Left ventricle myocardium superior (tissue), 1 donor: ENCODE measurements around the gene CDC40. TPM values are rescaled to one million over a fixed set of nuclear protein-coding genes. Genes with fewer than 3 reads are reported as not detected.

Experiments used
- ATAC-seq: fragments of 200-7000 bp; cut with Tn5 transposase; one replicate; pipeline ENCODE4 v1.9.1; 2020; ENCODE audit warnings: mild to moderate bottlenecking, moderate library complexity
- DNase-seq: peaks from one replicate; pipeline ENCODE4 v3.0.0-alpha.2; 2020
- intact Hi-C: fragments of 100-400 bp; cut with micrococcal nuclease; formaldehyde crosslinking; loops from one replicate; pipeline ENCODE4 v1.11.0; 2022
- long read RNA-seq: library from polyadenylated mRNA; unstranded; transcript quantifications from one replicate; pipeline ENCODE4 v2.0.0, GENCODE V29; 2021
- total RNA-seq: library from RNA; stranded (reverse); fragmentation: NEBNext Ultra II Directional; extraction: Animal tissue kit (Norgen Biotek cat#: 25700); gene quantifications from one replicate; pipeline ENCODE4 v1.2.1, GENCODE V29; 2021
- donor health status: DM: no; HTN: yes; CAD: no; lungs with severe emphysema.

CDC40 gene
- total RNA-seq: 13.6 TPM
- long read RNA-seq, transcript CDC40-201 (15 exons, 3,848 nt): major isoform, 10 of 15 reads
- long read RNA-seq, partial matches to known transcripts: 2 of 15 reads
- long read RNA-seq, other reads (novel, unspliced or antisense): 2 of 15 reads

GRCh38 chr6:110180228-110181008 is at the start of gene CDC40:
TSS of gene CDC40 (plus strand) at chr6:110180427. CDS start at chr6:110180445, 18 bp downstream.
- ATAC-seq (peak; percentile 60), DNase-seq (peak; percentile 66)
- intact Hi-C loops: loop anchor here (10.0 kb wide), 1 partner anchor 184 kb away; no protein-coding TSS in a partner anchor

DNA sequence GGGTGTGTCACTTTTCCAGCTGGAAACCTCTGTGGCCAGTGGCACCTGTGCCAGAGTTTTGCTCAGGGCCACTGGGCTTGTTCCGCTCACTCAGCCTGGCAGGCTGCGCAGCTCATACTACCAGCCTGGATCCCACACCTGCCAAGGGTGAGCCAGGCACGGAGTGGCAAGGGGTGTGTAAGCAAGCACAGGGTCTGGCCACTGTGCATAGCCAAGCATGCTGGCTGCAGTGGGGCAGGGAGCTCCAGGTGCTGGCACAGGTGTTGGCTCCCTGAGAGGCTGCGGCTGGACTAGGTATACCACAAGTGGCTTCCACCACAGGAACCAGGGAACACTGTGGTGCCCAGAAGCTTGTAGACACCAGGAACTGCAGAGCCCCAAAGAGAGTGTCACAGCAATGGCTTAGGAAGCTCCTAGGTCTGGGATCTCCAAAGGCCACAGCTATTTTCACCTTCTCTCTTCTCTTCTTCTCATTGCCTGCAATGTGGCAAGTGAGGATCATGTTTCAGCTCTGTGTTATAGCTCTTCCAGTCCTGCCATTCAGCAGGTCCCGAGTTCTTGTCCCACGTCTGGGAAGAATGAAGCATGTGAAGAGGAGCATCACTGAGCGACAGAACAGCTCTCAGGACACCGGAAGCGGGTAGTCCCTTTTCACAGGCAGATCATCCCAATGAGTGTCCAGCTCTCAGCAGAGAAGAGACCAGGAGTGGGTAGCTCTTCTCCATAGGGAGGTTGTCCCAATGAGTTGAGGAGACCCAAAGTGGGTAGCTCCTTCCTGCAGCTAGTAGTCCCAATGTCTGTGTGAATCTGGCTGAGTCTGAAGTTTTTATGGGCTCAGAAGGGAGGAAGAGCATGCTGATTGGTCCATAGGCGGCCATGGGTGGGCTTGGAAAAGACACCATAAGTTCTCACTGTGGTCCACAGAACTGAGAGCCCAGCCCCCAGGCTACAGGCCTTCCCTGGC is 42.0 kb upstream of the CDC40 start:
- intact Hi-C loops: no loop called here
- DNase-seq (no peak), ATAC-seq (no peak)

- ATAC-seq: no peak
- intact Hi-C loops: no loop called here
- DNase-seq: no peak
These were observed 41.2 kb upstream of the CDC40 start for GRCh38 chr6:110139052-110139451.

- intact Hi-C loops: no loop called here
- no peak for ATAC-seq
- DNase-seq: no peak
These were observed 39.6 kb upstream of the CDC40 start for GRCh38 chr6:110140650-110141049.

GRCh38 chr6:110147870-110148269 is 32.4 kb upstream of the CDC40 start:
- intact Hi-C loops: no loop called here
- DNase-seq (no peak), ATAC-seq (no peak)

DNA sequence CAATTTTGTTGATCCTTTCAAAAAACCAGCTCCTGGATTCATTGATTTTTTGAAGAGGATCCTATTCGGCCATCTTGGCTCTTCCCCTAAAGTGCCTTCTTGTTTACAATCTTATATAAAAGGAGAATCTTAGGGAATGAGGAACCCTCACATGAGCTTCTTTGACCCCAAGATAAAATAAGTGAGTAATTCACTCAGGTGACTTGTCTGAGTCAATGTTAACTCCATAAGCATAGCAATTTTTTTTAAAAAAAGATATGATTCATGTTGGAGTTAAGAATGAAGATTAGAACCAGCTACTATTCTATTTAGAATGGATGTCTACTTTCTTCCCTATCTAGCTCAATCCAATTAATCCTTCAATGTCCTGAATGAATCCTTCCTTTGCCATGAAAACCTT is 21.7 kb upstream of the CDC40 start:
- intact Hi-C loops: no loop called here
- ATAC-seq: no peak
- no peak for DNase-seq

GRCh38 chr6:110170081-110170480 is 10.1 kb upstream of the CDC40 start:
- intact Hi-C loops: no loop called here

DNA sequence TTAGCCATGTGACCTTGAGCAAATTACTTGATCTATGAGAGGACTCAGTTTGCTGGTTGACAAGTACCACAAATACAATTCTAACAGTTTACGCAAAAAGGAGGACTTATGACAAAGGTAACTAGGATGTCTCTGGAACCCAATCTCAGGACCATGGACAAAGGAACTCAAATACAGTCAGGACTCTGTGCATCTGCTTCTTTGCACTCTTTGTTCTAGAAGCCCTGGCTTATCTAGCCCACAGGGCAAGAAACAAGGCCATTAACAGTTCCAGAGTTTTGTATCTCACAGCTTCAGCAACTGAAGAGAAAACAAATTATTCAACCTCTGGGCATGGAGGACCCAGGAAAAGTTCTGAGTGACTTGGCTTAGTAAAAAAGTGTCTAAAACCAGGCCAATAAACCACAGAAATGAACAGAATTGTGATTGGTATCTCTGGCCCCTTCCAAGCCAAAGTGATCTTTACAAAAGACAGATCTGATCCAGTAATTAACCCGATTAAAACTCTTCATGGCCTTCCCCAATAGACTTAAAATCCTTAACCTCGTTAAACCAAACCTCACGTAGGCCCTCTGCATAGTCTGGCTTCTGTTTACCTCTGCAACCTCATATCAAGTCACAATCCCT is 6.6 kb upstream of the CDC40 start:
- no peak for DNase-seq
- ATAC-seq: no peak
- intact Hi-C loops: no loop called here

More at GRCh38 chr6:110170081-110170480, 10.1 kb upstream of the CDC40 start:
- DNase-seq (no peak), ATAC-seq (no peak)

- intact Hi-C loops: loop anchor here (5.0 kb wide), 1 partner anchor 213 kb away; no protein-coding TSS in a partner anchor
- DNase-seq: peak; percentile 57
- ATAC-seq: peak; percentile 53
These were observed 1.4 kb upstream of the CDC40 start for GRCh38 chr6:110178626-110179405.

- ATAC-seq (peak; percentile 99), DNase-seq (peak; percentile 96)
- intact Hi-C loops: loop anchor here (5.0 to 10.0 kb wide), 2 partner anchors 185 to 213 kb away; no protein-coding TSS in a partner anchor
These were observed 610 bp upstream of the CDC40 start, which contains the start of gene WASF1 for GRCh38 chr6:110179406-110180227. TSS of gene WASF1 (minus strand) at chr6:110179670. CDS start at chr6:110127601, 52,069 bp downstream.

DNA sequence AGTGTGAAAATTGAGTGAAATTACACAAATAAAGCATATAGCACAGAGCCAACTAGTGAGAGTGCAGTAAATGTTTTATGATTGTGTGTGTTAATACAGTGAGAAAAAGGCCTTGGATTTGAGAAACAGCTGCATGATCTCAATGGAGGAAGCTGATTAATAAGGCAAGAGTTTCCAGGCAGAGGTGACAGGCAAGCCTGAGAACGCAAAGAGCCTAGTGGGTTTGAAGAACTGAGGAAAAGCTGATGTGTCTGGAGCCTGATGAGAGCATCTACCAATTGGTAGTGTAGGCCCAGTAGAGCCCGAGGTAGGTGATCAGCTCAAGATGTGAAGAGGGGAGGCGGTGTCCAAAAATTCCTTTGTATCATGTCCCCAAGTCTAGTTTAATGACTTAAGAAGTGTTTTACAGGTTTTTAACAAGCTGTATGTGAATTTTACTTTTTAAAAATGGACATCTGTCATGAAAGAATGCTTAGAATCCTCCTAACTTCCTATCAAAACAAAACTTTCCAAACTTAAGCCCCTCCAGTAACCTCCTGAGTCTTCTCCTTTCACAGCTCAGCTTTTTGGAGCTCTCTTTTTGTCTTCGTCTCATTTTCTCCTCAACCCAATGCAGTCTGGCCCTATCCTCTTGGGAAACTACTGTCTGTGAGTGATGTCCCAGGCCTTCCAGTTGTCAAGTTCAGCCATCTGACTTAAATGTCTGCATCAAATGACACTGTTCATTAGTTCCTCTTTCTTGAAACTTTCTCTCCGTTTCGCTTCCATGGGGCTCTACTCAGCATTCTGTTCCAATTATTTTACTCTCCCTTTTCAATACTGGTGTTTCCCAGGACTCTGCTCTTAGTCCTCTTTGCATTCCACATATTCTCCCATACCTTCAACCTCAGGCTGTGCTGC is 1.2 kb downstream of the CDC40 start:
- ATAC-seq: no peak
- intact Hi-C loops: loop anchor here (10.0 kb wide), 1 partner anchor 183 kb away; no protein-coding TSS in a partner anchor
- DNase-seq: no peak

DNA sequence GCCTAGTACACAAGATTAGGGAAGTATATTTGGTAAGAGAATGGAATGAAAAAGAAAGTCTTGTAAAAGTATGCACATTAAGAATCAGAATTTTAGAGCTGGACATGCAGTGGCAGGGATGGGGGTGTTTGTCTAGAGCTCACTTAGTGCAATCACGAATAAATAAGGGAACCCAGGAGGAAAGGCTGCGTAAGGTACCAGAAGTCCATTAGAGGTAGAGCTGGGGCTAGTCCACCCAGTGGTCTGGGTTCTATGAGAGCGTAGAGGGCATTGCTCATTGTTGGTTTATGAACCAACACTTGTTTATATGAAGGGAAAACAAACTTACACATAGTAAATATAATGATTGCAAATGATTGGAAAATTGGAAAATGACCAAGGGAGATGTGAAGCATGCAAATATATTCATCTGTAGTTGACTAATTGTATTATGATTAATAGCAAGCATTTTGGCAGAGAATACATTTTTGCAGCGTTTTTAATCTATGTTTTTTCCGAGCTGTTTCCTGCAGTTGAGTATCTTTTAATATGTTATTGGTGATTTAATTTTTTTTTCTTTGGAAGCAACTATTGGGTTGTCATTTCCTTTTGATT is 3.2 kb downstream of the CDC40 start:
- DNase-seq (no peak), ATAC-seq (no peak)
- intact Hi-C loops: loop anchor here (10.0 kb wide), 1 partner anchor 181 kb away; no protein-coding TSS in a partner anchor

DNA sequence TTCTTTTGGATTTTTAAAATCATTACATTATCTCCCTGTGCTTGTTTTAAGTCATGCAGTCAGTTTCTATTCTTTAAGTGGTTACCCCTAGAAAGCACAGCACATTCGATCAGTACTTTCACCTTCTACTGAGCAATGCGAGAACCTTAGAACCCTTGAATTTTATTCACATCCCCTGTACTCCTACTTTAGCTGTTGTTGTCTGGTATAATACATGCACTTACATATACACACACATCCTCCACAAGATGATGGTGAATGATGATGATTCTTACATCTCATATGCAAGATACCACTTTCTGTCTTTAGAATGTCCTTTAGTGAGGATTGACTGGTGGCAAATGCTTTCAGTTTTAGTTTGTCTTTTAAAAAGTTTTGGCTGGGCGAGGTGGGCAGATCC is 5.7 kb downstream of the CDC40 start:
- intact Hi-C loops: loop anchor here (10.0 kb wide), 1 partner anchor 179 kb away; no protein-coding TSS in a partner anchor
- DNase-seq: no peak
- no peak for ATAC-seq

- intact Hi-C loops: loop anchor here (10.0 kb wide), 1 partner anchor 176 kb away; no protein-coding TSS in a partner anchor
- DNase-seq: no peak
- ATAC-seq: no peak
These were observed 8.6 kb downstream of the CDC40 start for GRCh38 chr6:110188791-110189190.

GRCh38 chr6:110190726-110191125 is 10.5 kb downstream of the CDC40 start:
- intact Hi-C loops: no loop called here
- DNase-seq (no peak), ATAC-seq (no peak)

DNA sequence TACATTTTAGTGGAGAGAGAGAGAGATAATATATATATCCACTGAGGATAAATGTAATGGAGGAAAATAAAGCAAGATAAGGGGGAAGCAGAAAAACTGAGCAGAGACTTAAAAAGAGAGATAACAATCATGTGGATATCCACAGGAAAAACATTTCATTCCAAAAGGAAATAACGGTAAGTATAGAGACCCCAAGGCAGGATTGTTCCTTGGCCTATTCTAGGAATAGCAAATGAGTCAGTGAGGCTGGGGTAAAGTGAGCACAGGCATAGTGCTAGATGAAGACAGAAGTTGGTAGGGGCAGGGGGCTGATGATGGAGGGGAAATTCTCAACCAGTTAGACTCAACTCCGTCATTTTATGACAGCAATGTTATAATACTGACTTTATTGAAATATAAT is 11.2 kb downstream of the CDC40 start:
- ATAC-seq: no peak
- intact Hi-C loops: no loop called here
- DNase-seq: no peak
